K562 (cell line): ENCODE results near the gene PALMD. TPM values are rescaled to one million over a fixed set of nuclear protein-coding genes. Genes with fewer than 3 reads are reported as not detected.

ENCODE experiments used
- C11orf30 ChIP-seq: fragments of 450-650 bp; IDR thresholded peaks from 2 replicates; pipeline ENCODE4 v1.6.1; 2016; ENCODE audit warnings: low read depth, mild to moderate bottlenecking
- CEBPB ChIP-seq: fragments of 450-650 bp; IDR thresholded peaks from 2 replicates; pipeline ENCODE4 v1.6.1; 2016; ENCODE audit warnings: missing genetic modification characterization, missing compliant biosample characterization
- ELF4 ChIP-seq: fragments of 450-650 bp; formaldehyde crosslinking; IDR thresholded peaks from 2 replicates; pipeline ENCODE4 v1.4.0; 2022; ENCODE audit warnings: missing genetic modification characterization
- FOXA1 ChIP-seq: fragments of 450-650 bp; IDR thresholded peaks from 2 replicates; pipeline ENCODE4 v1.6.1; 2016; ENCODE audit warnings: mild to moderate bottlenecking, borderline replicate concordance
- HIVEP1 ChIP-seq: fragments of 250-450 bp; sonication (Bioruptor Pico); IDR thresholded peaks from 2 replicates; pipeline ENCODE4 v1.4.0; 2020; ENCODE audit warnings: mild to moderate bottlenecking
- KLF6 ChIP-seq: fragments of 250-450 bp; sonication (Bioruptor Pico); IDR thresholded peaks from 2 replicates; pipeline ENCODE4 v1.4.0; 2020; ENCODE audit warnings: mild to moderate bottlenecking, moderate library complexity, borderline replicate concordance
- MAFF ChIP-seq: IDR thresholded peaks from 2 replicates; pipeline ENCODE4 v1.6.1; 2012; ENCODE audit warnings: low read length, improper control_type of control experiment
- MAFG ChIP-seq: fragments of 450-650 bp; conservative IDR thresholded peaks from 2 replicates; pipeline ENCODE4 v1.6.1; 2016; ENCODE audit warnings: missing genetic modification characterization, missing compliant biosample characterization
- MAFK ChIP-seq: IDR thresholded peaks from 2 replicates; pipeline ENCODE4 v1.6.1; 2011; ENCODE audit warnings: low read length, improper control_type of control experiment
- NCOA1 ChIP-seq: fragments of 450-650 bp; IDR thresholded peaks from 2 replicates; pipeline ENCODE4 v1.6.1; 2016; ENCODE audit warnings: low read depth
- NR2C1 ChIP-seq, 2 experiments: fragments of 450-650 bp; IDR thresholded peaks; 2 replicates each; pipeline ENCODE4 v1.6.1; 2017; ENCODE audit warnings: mild to moderate bottlenecking in 2 of 2, antibody characterized with exemption in 1 of 2, inconsistent platforms in 1 of 2, missing compliant biosample characterization in 1 of 2, missing genetic modification characterization in 1 of 2
- RBM15 ChIP-seq: fragments of 200-400 bp; formaldehyde crosslinking; IDR thresholded peaks from 2 replicates; pipeline ENCODE4 v1.6.1; 2018; ENCODE audit warnings: mild to moderate bottlenecking, low read length, moderate library complexity; ENCODE audit not compliant: insufficient read depth
- SIRT6 ChIP-seq: IDR thresholded peaks from one replicate; pipeline ENCODE4 v1.6.1; 2012; ENCODE audit warnings: low read depth, mild to moderate bottlenecking, control low read depth, inconsistent platforms, low read length, moderate library complexity
- SRSF3 ChIP-seq: fragments of 200-400 bp; formaldehyde crosslinking; IDR thresholded peaks from 2 replicates; pipeline ENCODE4 v1.6.1; 2016; ENCODE audit warnings: mild to moderate bottlenecking, low read length, moderate library complexity; ENCODE audit not compliant: insufficient read depth
- TCF7 ChIP-seq: sonication (generic); IDR thresholded peaks from 2 replicates; pipeline ENCODE4 v1.6.1; 2016; ENCODE audit warnings: antibody characterized with exemption, borderline replicate concordance
- XRCC5 ChIP-seq: fragments of 200-400 bp; formaldehyde crosslinking; IDR thresholded peaks from 2 replicates; pipeline ENCODE4 v1.6.1; 2017; ENCODE audit warnings: low read depth, mild to moderate bottlenecking, low read length
- ZNF232 ChIP-seq: sonication (generic); formaldehyde crosslinking; IDR thresholded peaks from 2 replicates; pipeline ENCODE4 v1.8.0; 2022; ENCODE audit warnings: mild to moderate bottlenecking, missing genetic modification reagents
- ZNF780A ChIP-seq: fragments of 250-450 bp; sonication (Bioruptor Pico); IDR thresholded peaks from 2 replicates; pipeline ENCODE4 v1.5.0; 2021; ENCODE audit warnings: mild to moderate bottlenecking
- polyA plus RNA-seq, 8 experiments: library from polyadenylated mRNA; depleted of rRNA in 4 of 8; stranded (reverse) in 5 of 8; unstranded in 3 of 8; fragments of >200 nt; fragmentation: Nextera tagmentation in 2 of 8; fragmentation: Illumina TruSeq in 1 of 8; extraction: Ambion mirVana in 2 of 8; extraction: Trizol in 1 of 8; gene quantifications; 2 replicates each; pipeline versions ENCODE4 v1.2.1 to v1.2.3, GENCODE V29; 2011 to 2014; ENCODE audit warnings: inconsistent platforms in 1 of 8, missing spikeins in 1 of 8
- total RNA-seq, 7 experiments: library from RNA; depleted of rRNA in 6 of 7; stranded (reverse); fragments of >200 nt in 6 of 7; fragmentation: Illumina TruSeq in 2 of 7; extraction: Trizol in 2 of 7; gene quantifications; 2 replicates each; pipeline versions ENCODE4 v1.2.1 to v1.2.3, GENCODE V29; 2011 to 2021; ENCODE audit warnings: low replicate concordance in 1 of 7
- TF ChIP-seq, protein P1 (sequence below): fragments of 450-650 bp; IDR thresholded peaks from 2 replicates; pipeline ENCODE4 v1.6.1; 2017; ENCODE audit warnings: antibody characterized with exemption
- TF ChIP-seq, protein P2 (sequence below): fragments of 150-350 bp; conservative IDR thresholded peaks from 2 replicates; pipeline ENCODE4 v1.6.1; 2014; ENCODE audit warnings: low read length
- TF ChIP-seq, protein P3 (sequence below): fragments of 200-800 bp; sonication (Bioruptor generic); IDR thresholded peaks from 2 replicates; pipeline ENCODE4 v1.6.1; 2016; ENCODE audit warnings: missing genetic modification characterization, missing compliant biosample characterization

Gene PALMD
- total and polyA plus RNA-seq, 9 of the 15 experiments (the other 6 are each of a cell fraction or from before 2014, with no cell fraction given): 2.7 to 13.5 (median 5.4) TPM

DNA sequence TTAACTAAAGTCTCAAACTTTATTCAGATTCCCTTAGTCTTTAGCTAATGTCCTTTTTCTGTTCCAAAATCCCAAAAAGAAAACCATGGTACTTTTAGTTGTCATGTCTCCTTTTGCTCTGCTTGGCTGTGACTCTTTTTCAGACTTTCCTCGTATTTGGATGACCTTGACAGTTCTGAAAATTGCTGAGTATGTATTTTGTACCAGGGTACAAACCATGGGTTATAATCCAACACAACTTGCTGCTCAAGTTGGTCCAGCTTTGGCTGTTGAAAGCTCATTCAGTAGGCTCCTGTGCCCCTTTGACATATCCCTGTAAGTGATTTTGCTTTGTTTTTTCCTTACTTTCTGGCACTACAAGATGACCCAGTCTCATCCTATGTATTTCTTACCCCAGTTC is 51.7 kb downstream of the PALMD start (continued):
- TF ChIP-seq MAFK (peak; percentile 86), ZNF232 (CRISPR knock-in tag) (no peak), NCOA1 (no peak), HIVEP1 (CRISPR knock-in tag) (no peak), RBM15 (no peak), XRCC5 (no peak), C11orf30 (peak; percentile 86), KLF6 (CRISPR knock-in tag) (no peak), SRSF3 (no peak), CEBPB (tag) (no peak), NR2C1 (IDR thresholded peaks at IDR 0.05) (no peak), NR2C1 (tag; IDR thresholded peaks at IDR 0.05) (no peak), FOXA1 (no peak), MAFG (peak; percentile 88), ZNF780A (CRISPR knock-in tag) (no peak), SIRT6 (no peak), ELF4 (CRISPR knock-in tag) (no peak), TCF7 (no peak), MAFF (peak; percentile 91)
- TF ChIP-seq, protein P1, sequence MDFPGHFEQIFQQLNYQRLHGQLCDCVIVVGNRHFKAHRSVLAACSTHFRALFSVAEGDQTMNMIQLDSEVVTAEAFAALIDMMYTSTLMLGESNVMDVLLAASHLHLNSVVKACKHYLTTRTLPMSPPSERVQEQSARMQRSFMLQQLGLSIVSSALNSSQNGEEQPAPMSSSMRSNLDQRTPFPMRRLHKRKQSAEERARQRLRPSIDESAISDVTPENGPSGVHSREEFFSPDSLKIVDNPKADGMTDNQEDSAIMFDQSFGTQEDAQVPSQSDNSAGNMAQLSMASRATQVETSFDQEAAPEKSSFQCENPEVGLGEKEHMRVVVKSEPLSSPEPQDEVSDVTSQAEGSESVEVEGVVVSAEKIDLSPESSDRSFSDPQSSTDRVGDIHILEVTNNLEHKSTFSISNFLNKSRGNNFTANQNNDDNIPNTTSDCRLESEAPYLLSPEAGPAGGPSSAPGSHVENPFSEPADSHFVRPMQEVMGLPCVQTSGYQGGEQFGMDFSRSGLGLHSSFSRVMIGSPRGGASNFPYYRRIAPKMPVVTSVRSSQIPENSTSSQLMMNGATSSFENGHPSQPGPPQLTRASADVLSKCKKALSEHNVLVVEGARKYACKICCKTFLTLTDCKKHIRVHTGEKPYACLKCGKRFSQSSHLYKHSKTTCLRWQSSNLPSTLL: no peak
- TF ChIP-seq, protein P2, sequence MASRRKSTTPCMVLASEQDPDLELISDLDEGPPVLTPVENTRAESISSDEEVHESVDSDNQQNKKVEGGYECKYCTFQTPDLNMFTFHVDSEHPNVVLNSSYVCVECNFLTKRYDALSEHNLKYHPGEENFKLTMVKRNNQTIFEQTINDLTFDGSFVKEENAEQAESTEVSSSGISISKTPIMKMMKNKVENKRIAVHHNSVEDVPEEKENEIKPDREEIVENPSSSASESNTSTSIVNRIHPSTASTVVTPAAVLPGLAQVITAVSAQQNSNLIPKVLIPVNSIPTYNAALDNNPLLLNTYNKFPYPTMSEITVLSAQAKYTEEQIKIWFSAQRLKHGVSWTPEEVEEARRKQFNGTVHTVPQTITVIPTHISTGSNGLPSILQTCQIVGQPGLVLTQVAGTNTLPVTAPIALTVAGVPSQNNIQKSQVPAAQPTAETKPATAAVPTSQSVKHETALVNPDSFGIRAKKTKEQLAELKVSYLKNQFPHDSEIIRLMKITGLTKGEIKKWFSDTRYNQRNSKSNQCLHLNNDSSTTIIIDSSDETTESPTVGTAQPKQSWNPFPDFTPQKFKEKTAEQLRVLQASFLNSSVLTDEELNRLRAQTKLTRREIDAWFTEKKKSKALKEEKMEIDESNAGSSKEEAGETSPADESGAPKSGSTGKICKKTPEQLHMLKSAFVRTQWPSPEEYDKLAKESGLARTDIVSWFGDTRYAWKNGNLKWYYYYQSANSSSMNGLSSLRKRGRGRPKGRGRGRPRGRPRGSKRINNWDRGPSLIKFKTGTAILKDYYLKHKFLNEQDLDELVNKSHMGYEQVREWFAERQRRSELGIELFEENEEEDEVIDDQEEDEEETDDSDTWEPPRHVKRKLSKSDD: no peak
- TF ChIP-seq, protein P3, sequence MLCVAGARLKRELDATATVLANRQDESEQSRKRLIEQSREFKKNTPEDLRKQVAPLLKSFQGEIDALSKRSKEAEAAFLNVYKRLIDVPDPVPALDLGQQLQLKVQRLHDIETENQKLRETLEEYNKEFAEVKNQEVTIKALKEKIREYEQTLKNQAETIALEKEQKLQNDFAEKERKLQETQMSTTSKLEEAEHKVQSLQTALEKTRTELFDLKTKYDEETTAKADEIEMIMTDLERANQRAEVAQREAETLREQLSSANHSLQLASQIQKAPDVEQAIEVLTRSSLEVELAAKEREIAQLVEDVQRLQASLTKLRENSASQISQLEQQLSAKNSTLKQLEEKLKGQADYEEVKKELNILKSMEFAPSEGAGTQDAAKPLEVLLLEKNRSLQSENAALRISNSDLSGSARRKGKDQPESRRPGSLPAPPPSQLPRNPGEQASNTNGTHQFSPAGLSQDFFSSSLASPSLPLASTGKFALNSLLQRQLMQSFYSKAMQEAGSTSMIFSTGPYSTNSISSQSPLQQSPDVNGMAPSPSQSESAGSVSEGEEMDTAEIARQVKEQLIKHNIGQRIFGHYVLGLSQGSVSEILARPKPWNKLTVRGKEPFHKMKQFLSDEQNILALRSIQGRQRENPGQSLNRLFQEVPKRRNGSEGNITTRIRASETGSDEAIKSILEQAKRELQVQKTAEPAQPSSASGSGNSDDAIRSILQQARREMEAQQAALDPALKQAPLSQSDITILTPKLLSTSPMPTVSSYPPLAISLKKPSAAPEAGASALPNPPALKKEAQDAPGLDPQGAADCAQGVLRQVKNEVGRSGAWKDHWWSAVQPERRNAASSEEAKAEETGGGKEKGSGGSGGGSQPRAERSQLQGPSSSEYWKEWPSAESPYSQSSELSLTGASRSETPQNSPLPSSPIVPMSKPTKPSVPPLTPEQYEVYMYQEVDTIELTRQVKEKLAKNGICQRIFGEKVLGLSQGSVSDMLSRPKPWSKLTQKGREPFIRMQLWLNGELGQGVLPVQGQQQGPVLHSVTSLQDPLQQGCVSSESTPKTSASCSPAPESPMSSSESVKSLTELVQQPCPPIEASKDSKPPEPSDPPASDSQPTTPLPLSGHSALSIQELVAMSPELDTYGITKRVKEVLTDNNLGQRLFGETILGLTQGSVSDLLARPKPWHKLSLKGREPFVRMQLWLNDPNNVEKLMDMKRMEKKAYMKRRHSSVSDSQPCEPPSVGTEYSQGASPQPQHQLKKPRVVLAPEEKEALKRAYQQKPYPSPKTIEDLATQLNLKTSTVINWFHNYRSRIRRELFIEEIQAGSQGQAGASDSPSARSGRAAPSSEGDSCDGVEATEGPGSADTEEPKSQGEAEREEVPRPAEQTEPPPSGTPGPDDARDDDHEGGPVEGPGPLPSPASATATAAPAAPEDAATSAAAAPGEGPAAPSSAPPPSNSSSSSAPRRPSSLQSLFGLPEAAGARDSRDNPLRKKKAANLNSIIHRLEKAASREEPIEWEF: no peak
